ENCODE results near the gene TRIM66. TPM values are rescaled to one million over a fixed set of nuclear protein-coding genes. Genes with fewer than 3 reads are reported as not detected.

Gene TRIM66
- total and polyA plus RNA-seq, 4 donors: 1.6 to 14.3 (median 2.5) TPM

DNA sequence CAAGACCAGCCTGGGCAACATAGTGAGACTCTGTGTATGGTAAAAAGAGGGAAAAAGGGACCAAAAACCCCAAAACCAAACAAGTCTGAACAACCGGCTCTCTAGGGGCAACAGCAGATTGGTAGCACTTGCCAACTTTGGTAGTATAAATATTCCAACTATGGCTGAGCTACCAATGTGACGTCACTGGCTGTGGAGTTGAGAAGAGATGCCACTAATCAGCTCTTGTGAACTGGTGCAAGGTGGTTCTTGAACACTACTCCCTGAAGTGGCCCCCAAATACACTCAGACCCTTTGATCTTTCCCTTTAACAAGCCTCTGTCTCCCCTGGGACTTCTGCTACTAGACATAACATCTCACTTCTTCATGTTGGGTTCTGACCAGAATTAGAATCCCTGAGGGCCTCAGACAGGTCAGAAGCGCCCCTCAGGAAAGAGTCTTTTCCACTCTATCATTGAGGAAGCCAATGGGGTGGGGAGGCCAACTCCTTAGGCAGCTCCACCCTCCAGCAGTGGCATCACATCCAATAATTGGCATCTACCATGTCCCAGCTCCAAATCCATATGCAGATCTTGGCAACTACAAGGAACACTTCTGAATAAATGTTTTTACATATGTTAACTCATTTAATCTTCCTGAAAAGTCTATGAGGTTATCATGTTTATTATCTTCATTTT lies 49.3 kb upstream of the TRIM66 start:
- Histone ChIP-seq H3K4me3 (ENCODE audit: low read depth in 1 of 3, low read length in 3 of 3) (no peak overlapping the region), H3K4me1 (ENCODE audit: control insufficient read depth in 4 of 4, insufficient read depth in 4 of 4, low read length in 3 of 4) (peaks cover 11 to 34% (median 28%) of the 10 kb centered on the region in 4 donors), H3K9ac (ENCODE audit: low read depth in 1 of 2, low read length in 2 of 2) (no peak overlapping the region), H3K36me3 (ENCODE audit: control insufficient read depth in 4 of 4, insufficient read depth in 3 of 4, low read depth in 1 of 4, low read length in 3 of 4) (peaks cover 0 to 6% (median 0%) of the 10 kb centered on the region in 4 donors), H3K27ac (ENCODE audit: low read depth in 1 of 2, low read length in 2 of 2) (peak overlapping the region; percentile 70 to 97), H3K9me3 (ENCODE audit: control insufficient read depth in 4 of 4, low read length in 3 of 4) (no peaks in the 10 kb centered on the region), H3K27me3 (ENCODE audit: control insufficient read depth in 4 of 4, insufficient read depth in 4 of 4, low read length in 3 of 4) (no peaks in the 10 kb centered on the region)
- TF ChIP-seq SP1 (IDR thresholded peaks at IDR 0.05): no peak
- no peak for TF ChIP-seq GABPA (IDR thresholded peaks at IDR 0.05 in 1 of 2, conservative IDR thresholded peaks at IDR 0.05 in 1 of 2)
- TF ChIP-seq NR2F2 (IDR thresholded peaks at IDR 0.05): no peak
- TF ChIP-seq, protein P1, sequence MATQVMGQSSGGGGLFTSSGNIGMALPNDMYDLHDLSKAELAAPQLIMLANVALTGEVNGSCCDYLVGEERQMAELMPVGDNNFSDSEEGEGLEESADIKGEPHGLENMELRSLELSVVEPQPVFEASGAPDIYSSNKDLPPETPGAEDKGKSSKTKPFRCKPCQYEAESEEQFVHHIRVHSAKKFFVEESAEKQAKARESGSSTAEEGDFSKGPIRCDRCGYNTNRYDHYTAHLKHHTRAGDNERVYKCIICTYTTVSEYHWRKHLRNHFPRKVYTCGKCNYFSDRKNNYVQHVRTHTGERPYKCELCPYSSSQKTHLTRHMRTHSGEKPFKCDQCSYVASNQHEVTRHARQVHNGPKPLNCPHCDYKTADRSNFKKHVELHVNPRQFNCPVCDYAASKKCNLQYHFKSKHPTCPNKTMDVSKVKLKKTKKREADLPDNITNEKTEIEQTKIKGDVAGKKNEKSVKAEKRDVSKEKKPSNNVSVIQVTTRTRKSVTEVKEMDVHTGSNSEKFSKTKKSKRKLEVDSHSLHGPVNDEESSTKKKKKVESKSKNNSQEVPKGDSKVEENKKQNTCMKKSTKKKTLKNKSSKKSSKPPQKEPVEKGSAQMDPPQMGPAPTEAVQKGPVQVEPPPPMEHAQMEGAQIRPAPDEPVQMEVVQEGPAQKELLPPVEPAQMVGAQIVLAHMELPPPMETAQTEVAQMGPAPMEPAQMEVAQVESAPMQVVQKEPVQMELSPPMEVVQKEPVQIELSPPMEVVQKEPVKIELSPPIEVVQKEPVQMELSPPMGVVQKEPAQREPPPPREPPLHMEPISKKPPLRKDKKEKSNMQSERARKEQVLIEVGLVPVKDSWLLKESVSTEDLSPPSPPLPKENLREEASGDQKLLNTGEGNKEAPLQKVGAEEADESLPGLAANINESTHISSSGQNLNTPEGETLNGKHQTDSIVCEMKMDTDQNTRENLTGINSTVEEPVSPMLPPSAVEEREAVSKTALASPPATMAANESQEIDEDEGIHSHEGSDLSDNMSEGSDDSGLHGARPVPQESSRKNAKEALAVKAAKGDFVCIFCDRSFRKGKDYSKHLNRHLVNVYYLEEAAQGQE (IDR thresholded peaks at IDR 0.05): no peak
- TF ChIP-seq EGR1 (IDR thresholded peaks at IDR 0.05; ENCODE audit: low read depth in 2 of 2): no peak
- 82% methylated on average over 3 of the region's 3 CpGs for WGBS
- no peak for DNase-seq (ENCODE audit: low spot score)

DNA sequence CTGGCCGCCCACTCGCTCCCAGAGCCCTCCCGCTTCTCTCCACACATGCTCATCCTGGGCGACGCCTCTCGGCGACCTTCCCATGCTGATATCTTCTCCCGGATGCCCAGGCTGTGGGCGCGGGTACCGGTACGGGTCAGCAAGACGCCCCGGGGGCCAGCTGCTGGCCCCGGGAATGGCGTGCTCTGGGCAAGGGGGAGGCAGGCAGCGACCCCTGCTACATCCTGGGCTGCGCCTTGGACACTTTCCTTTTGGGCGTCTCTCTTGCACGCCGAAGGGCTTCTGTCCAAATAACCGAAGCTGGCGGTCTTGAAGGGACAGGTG lies 48.2 kb upstream of the TRIM66 start:
- WGBS: 97% methylated on average over 23 of the region's 23 CpGs
- Histone ChIP-seq H3K4me3 (ENCODE audit: low read depth in 1 of 3, low read length in 3 of 3) (no peak overlapping the region), H3K36me3 (ENCODE audit: control insufficient read depth in 4 of 4, insufficient read depth in 3 of 4, low read depth in 1 of 4, low read length in 3 of 4) (peaks cover 0 to 6% (median 3%) of the 10 kb centered on the region in 4 donors), H3K4me1 (ENCODE audit: control insufficient read depth in 4 of 4, insufficient read depth in 4 of 4, low read length in 3 of 4) (peaks cover 11 to 34% (median 28%) of the 10 kb centered on the region in 4 donors), H3K27me3 (ENCODE audit: control insufficient read depth in 4 of 4, insufficient read depth in 4 of 4, low read length in 3 of 4) (no peaks in the 10 kb centered on the region), H3K27ac (ENCODE audit: low read depth in 1 of 2, low read length in 2 of 2) (no peak overlapping the region), H3K9ac (ENCODE audit: low read depth in 1 of 2, low read length in 2 of 2) (no peak overlapping the region), H3K9me3 (ENCODE audit: control insufficient read depth in 4 of 4, low read length in 3 of 4) (no peaks in the 10 kb centered on the region)
- no peak for TF ChIP-seq YY1 (IDR thresholded peaks at IDR 0.05)
- no peak for TF ChIP-seq GABPA (IDR thresholded peaks at IDR 0.05 in 1 of 2, conservative IDR thresholded peaks at IDR 0.05 in 1 of 2)
- TF ChIP-seq, protein P2, sequence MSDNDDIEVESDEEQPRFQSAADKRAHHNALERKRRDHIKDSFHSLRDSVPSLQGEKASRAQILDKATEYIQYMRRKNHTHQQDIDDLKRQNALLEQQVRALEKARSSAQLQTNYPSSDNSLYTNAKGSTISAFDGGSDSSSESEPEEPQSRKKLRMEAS (IDR thresholded peaks at IDR 0.05): no peak
- TF ChIP-seq, protein P3, sequence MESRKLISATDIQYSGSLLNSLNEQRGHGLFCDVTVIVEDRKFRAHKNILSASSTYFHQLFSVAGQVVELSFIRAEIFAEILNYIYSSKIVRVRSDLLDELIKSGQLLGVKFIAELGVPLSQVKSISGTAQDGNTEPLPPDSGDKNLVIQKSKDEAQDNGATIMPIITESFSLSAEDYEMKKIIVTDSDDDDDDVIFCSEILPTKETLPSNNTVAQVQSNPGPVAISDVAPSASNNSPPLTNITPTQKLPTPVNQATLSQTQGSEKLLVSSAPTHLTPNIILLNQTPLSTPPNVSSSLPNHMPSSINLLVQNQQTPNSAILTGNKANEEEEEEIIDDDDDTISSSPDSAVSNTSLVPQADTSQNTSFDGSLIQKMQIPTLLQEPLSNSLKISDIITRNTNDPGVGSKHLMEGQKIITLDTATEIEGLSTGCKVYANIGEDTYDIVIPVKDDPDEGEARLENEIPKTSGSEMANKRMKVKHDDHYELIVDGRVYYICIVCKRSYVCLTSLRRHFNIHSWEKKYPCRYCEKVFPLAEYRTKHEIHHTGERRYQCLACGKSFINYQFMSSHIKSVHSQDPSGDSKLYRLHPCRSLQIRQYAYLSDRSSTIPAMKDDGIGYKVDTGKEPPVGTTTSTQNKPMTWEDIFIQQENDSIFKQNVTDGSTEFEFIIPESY (IDR thresholded peaks at IDR 0.05): no peak
- TF ChIP-seq HNF4G (IDR thresholded peaks at IDR 0.05): no peak
- TF ChIP-seq, protein P1 (IDR thresholded peaks at IDR 0.05): no peak
- TF ChIP-seq, protein P4, sequence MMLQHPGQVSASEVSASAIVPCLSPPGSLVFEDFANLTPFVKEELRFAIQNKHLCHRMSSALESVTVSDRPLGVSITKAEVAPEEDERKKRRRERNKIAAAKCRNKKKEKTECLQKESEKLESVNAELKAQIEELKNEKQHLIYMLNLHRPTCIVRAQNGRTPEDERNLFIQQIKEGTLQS (IDR thresholded peaks at IDR 0.05): no peak
- no peak for TF ChIP-seq TAF1 (conservative IDR thresholded peaks at IDR 0.05)
- TF ChIP-seq NR2F2 (IDR thresholded peaks at IDR 0.05): no peak
- no peak for TF ChIP-seq RXRA (IDR thresholded peaks at IDR 0.05)
- DNase-seq (ENCODE audit: low spot score): no peak

All from liver (tissue), 9 donors.